Measurements from ENCODE around the gene FREM3.

The FREM3 gene

DNA sequence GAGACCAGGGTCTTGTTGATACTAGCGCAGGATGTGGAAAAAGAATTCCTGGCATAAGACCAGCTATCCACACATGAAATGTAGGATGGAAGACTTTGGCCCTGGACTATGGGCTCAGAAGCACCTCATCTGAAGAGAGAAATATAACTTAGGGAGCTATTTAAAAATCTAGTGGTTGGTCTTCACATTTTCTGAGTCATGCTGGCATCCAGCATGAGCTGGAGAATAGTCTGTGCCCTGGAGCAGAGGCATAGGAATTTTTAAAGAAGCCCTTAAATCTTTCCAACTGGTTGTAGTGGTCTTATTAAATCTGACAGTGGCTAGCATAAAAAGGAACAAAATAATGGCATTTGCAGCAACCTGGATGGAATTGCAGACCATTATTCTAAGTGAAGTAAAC, 100.6 kb downstream of the FREM3 start:
- Histone ChIP-seq H3K36me3 (ENCODE audit: control insufficient read depth, insufficient read depth, low read length) (no peaks in the 10 kb centered on the region), H3K4me3 (replicated peaks; ENCODE audit: low read depth, low read length) (no peak overlapping the region), H3K27me3 (replicated peaks; ENCODE audit: control insufficient read depth, insufficient read depth, low read length) (no peaks in the 10 kb centered on the region)
- DNase-seq (ENCODE audit: extremely low read depth, insufficient read length): no peak
- TF ChIP-seq, protein P1, sequence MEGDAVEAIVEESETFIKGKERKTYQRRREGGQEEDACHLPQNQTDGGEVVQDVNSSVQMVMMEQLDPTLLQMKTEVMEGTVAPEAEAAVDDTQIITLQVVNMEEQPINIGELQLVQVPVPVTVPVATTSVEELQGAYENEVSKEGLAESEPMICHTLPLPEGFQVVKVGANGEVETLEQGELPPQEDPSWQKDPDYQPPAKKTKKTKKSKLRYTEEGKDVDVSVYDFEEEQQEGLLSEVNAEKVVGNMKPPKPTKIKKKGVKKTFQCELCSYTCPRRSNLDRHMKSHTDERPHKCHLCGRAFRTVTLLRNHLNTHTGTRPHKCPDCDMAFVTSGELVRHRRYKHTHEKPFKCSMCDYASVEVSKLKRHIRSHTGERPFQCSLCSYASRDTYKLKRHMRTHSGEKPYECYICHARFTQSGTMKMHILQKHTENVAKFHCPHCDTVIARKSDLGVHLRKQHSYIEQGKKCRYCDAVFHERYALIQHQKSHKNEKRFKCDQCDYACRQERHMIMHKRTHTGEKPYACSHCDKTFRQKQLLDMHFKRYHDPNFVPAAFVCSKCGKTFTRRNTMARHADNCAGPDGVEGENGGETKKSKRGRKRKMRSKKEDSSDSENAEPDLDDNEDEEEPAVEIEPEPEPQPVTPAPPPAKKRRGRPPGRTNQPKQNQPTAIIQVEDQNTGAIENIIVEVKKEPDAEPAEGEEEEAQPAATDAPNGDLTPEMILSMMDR (IDR thresholded peaks at IDR 0.05; ENCODE audit: insufficient read depth, low read length, poor library complexity, severe bottlenecking): no peak

DNA sequence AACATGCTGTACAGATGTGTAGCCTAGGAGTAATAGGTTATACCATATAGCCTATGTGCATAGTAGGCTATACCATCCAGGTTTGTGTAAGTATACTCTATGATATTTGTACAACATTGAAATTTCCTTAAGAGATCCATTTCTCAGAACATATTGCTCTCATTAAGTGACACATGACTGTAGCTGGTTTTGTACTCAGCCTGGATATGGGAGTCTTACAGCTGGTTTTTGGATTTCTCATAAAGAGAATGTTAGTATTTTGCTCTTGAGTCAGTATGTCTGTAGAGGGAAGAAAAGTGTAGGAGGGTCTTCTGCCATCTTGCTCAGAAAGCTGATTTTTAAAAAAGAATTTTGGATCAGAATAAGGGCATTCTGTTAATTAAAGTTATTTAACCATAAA, 101.7 kb downstream of the FREM3 start:
- Histone ChIP-seq H3K27me3 (replicated peaks; ENCODE audit: control insufficient read depth, insufficient read depth, low read length) (no peaks in the 10 kb centered on the region), H3K4me3 (replicated peaks; ENCODE audit: low read depth, low read length) (no peak overlapping the region), H3K36me3 (ENCODE audit: control insufficient read depth, insufficient read depth, low read length) (no peaks in the 10 kb centered on the region)
- TF ChIP-seq, protein P1 (IDR thresholded peaks at IDR 0.05; ENCODE audit: insufficient read depth, low read length, poor library complexity, severe bottlenecking): no peak
- no peak for DNase-seq (ENCODE audit: extremely low read depth, insufficient read length)

DNA sequence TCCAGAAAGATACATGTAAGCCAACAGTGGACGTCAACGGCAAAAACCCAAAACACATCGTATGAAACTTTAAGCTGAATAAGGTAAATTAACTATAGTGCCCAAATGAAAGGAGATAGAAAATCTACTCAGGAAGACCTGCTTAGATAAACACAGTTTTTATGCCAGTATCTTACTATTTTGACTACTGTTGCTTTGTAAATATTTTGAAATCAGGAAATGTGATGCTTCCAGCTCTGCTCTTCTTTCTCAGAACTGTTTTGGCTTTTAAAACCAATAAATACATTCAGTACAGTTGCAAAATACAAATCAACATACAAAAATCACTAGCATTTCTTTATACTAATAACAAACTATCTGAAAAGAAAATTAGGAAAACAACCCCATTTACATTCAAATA, 103.2 kb downstream of the FREM3 start:
- Histone ChIP-seq H3K27me3 (replicated peaks; ENCODE audit: control insufficient read depth, insufficient read depth, low read length) (no peaks in the 10 kb centered on the region), H3K36me3 (ENCODE audit: control insufficient read depth, insufficient read depth, low read length) (no peaks in the 10 kb centered on the region), H3K4me3 (replicated peaks; ENCODE audit: low read depth, low read length) (no peak overlapping the region)
- TF ChIP-seq, protein P1 (IDR thresholded peaks at IDR 0.05; ENCODE audit: insufficient read depth, low read length, poor library complexity, severe bottlenecking): no peak
- no peak for DNase-seq (ENCODE audit: extremely low read depth, insufficient read length)

DNA sequence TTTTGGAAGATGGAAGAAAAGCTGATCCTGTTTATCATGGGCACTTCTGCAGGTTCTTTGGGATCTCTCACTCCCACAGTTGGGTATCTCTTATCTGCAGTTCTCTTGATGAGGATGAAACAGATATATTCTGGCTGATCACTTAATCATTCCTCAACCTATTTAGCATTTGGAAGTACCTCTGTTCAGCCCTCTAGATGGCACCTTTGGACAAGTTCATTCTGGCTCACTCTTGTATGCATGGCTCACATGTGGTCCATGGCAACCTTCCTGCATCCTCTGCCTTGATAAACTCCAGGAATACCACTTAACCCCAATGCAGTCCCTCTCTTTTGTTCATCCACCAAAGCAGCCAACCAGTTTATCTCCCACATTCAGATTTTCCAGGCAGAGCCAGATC, 112.8 kb downstream of the FREM3 start:
- H3K4me3 ChIP-seq (replicated peaks; ENCODE audit: low read depth, low read length): no peak overlapping the region
- DNase-seq (ENCODE audit: extremely low read depth, insufficient read length): no peak
- TF ChIP-seq, protein P1 (IDR thresholded peaks at IDR 0.05; ENCODE audit: insufficient read depth, low read length, poor library complexity, severe bottlenecking): peak; percentile 23
- H3K36me3 ChIP-seq (ENCODE audit: control insufficient read depth, insufficient read depth, low read length): no peaks in the 10 kb centered on the region
- no peaks in the 10 kb centered on the region for H3K27me3 ChIP-seq (replicated peaks; ENCODE audit: control insufficient read depth, insufficient read depth, low read length)

DNA sequence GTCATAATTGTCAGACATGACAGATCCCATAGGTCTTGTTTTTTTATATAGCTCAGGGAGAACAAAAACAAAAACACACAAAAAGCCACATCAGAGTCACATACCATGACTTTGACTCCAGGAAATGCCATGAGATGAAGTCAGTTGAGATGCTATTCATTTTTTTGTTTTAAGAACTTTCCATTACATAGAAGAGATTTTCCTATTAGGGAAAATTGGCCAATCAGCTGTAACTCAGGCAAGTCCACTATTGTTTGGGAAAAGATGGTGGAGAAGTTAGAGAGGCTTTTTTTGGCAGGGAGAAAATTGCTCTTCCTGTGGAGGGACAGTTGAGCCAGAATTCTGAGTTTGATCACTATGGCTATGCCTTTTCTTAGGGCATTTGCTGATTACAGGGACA, 114.4 kb downstream of the FREM3 start:
- no peak for DNase-seq (ENCODE audit: extremely low read depth, insufficient read length)
- no peaks in the 10 kb centered on the region for H3K36me3 ChIP-seq (ENCODE audit: control insufficient read depth, insufficient read depth, low read length)
- TF ChIP-seq, protein P1 (IDR thresholded peaks at IDR 0.05; ENCODE audit: insufficient read depth, low read length, poor library complexity, severe bottlenecking): no peak
- no peak overlapping the region for H3K4me3 ChIP-seq (replicated peaks; ENCODE audit: low read depth, low read length)
- no peaks in the 10 kb centered on the region for H3K27me3 ChIP-seq (replicated peaks; ENCODE audit: control insufficient read depth, insufficient read depth, low read length)

DNA sequence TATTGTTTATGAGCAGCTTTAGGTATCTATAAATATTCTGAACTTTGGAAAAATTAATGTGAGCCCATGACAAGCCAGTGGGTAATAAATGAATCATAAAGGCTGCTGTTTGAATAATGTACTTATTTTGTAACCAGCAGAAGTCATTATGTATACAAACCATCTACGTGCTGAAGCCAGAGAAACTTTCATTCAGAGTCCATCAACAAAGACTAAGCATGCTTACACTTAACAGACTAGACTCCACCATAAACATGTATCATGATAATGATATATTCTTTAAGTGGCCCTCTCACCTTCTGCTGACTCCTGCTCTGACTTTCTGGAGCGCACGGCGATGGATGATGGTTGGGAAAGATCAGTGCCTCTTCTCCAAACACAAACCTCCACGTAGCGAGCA, 114.9 kb downstream of the FREM3 start:
- DNase-seq (ENCODE audit: extremely low read depth, insufficient read length): no peak
- TF ChIP-seq, protein P1 (IDR thresholded peaks at IDR 0.05; ENCODE audit: insufficient read depth, low read length, poor library complexity, severe bottlenecking): no peak
- Histone ChIP-seq H3K4me3 (replicated peaks; ENCODE audit: low read depth, low read length) (no peak overlapping the region), H3K36me3 (ENCODE audit: control insufficient read depth, insufficient read depth, low read length) (no peaks in the 10 kb centered on the region), H3K27me3 (replicated peaks; ENCODE audit: control insufficient read depth, insufficient read depth, low read length) (no peaks in the 10 kb centered on the region)

All from GM06990 (cell line).